Suprapubic skin (tissue), 3 donors: ENCODE results near the gene NAV3.

Experiments used
- EP300 ChIP-seq: sonication (generic); formaldehyde crosslinking; IDR thresholded peaks from one replicate; pipeline ENCODE4 v1.6.1; 2017; ENCODE audit warnings: antibody characterized with exemption
- TF ChIP-seq, protein P1 (sequence below), 2 donors: fragments of 200-600 bp in 1 of 2; fragments of 450-650 bp in 1 of 2; sonication (generic) in 1 of 2; IDR thresholded peaks; one replicate each; pipeline ENCODE4 v1.5.1; 2016 to 2019; ENCODE audit warnings: antibody characterized with exemption in 2 of 2, mild to moderate bottlenecking in 1 of 2, moderate library complexity in 1 of 2

DNA sequence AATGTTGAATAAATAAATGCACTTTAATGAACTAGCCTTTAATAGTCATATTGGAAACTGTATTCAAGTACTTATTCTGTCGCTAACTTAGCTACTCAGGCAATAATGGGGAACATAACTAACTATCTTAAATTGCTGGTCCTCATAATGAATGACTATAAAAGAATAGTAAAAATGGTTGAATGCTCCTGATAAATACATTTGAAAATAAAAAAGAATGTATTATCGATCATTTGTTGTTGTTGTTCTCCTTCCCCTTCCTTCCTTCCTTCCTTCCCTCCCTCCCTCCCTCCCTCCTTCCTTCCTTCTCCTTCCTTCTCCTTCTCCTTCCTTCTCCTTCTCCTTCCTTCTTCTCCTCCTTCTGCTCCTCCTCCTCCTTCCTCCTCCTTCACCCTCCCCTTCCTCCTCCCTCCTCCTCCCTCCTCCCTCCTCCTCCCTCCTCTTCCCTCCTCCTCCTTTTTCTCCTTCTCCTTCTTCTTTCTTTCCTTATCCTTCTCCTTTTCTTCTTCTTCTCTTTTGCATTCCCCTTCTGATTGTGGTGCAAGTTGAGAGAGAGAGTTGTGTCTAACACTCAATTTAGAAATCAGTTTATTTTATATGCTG, 133.0 kb downstream of the NAV3 start:
- TF ChIP-seq, protein P1, sequence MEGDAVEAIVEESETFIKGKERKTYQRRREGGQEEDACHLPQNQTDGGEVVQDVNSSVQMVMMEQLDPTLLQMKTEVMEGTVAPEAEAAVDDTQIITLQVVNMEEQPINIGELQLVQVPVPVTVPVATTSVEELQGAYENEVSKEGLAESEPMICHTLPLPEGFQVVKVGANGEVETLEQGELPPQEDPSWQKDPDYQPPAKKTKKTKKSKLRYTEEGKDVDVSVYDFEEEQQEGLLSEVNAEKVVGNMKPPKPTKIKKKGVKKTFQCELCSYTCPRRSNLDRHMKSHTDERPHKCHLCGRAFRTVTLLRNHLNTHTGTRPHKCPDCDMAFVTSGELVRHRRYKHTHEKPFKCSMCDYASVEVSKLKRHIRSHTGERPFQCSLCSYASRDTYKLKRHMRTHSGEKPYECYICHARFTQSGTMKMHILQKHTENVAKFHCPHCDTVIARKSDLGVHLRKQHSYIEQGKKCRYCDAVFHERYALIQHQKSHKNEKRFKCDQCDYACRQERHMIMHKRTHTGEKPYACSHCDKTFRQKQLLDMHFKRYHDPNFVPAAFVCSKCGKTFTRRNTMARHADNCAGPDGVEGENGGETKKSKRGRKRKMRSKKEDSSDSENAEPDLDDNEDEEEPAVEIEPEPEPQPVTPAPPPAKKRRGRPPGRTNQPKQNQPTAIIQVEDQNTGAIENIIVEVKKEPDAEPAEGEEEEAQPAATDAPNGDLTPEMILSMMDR (IDR thresholded peaks at IDR 0.05), result no peak
- TF ChIP-seq EP300, result no peak
